ENCODE data around the gene TEX48. TPM values are rescaled to one million over a fixed set of nuclear protein-coding genes. Genes with fewer than 3 reads are reported as not detected.

The TEX48 gene
- total and polyA plus RNA-seq, 2 donors (not counting 1 experiment from before 2014, with no cell fraction given): not detected

- Histone ChIP-seq H3K4me3 (replicated peaks in 1 of 4; ENCODE audit: control extremely low read depth in 1 of 4, insufficient read depth in 1 of 4, low read depth in 3 of 4, low read length in 4 of 4) (no peak overlapping the region), H3K9me3 (ENCODE audit: control insufficient read depth, insufficient read depth, low read depth, low read length) (no peaks in the 10 kb centered on the region), H3K4me1 (ENCODE audit: control insufficient read depth, extremely low read depth, insufficient read depth, low read length) (no peaks in the 10 kb centered on the region), H3K36me3 (ENCODE audit: control insufficient read depth, insufficient read depth, low read length) (no peaks in the 10 kb centered on the region), H3K4me2 (ENCODE audit: extremely low read depth, insufficient read depth, low read length) (no peak overlapping the region), H3K27me3 (ENCODE audit: control insufficient read depth, insufficient read depth, low read length) (no peaks in the 10 kb centered on the region), H2AFZ (ENCODE audit: low read length) (no peak overlapping the region), H4K20me1 (ENCODE audit: control insufficient read depth, extremely low read depth, insufficient read depth, low read length) (no peaks in the 10 kb centered on the region), H3K27ac (ENCODE audit: insufficient read depth, low read length) (no peak overlapping the region), H3K79me2 (ENCODE audit: control insufficient read depth, insufficient read depth, low read length) (no peaks in the 10 kb centered on the region), H3K9ac (ENCODE audit: insufficient read depth, low read length) (no peak overlapping the region)
- TF ChIP-seq EZH2 (IDR thresholded peaks at IDR 0.05; ENCODE audit: low read length, missing control alignments): no peak
- TF ChIP-seq CTCF (conservative IDR thresholded peaks at IDR 0.05 in 1 of 2, IDR thresholded peaks at IDR 0.05 in 1 of 2; ENCODE audit: low read depth in 1 of 2, low read length in 2 of 2): no peak
- DNase-seq (ENCODE audit: low read depth in 2 of 2): peak in 1 of 2 donors; percentile 47
Observed at GRCh38 chr9:114671605-114672004, 10.4 kb downstream of the TEX48 start.

- Histone ChIP-seq H3K27me3 (ENCODE audit: control insufficient read depth, insufficient read depth, low read length) (no peaks in the 10 kb centered on the region), H3K4me3 (replicated peaks in 1 of 4; ENCODE audit: control extremely low read depth in 1 of 4, insufficient read depth in 1 of 4, low read depth in 3 of 4, low read length in 4 of 4) (no peak overlapping the region), H4K20me1 (ENCODE audit: control insufficient read depth, extremely low read depth, insufficient read depth, low read length) (no peaks in the 10 kb centered on the region), H3K9me3 (ENCODE audit: control insufficient read depth, insufficient read depth, low read depth, low read length) (no peaks in the 10 kb centered on the region), H2AFZ (ENCODE audit: low read length) (no peak overlapping the region), H3K36me3 (ENCODE audit: control insufficient read depth, insufficient read depth, low read length) (no peaks in the 10 kb centered on the region), H3K4me1 (ENCODE audit: control insufficient read depth, extremely low read depth, insufficient read depth, low read length) (no peaks in the 10 kb centered on the region), H3K27ac (ENCODE audit: insufficient read depth, low read length) (no peak overlapping the region), H3K79me2 (ENCODE audit: control insufficient read depth, insufficient read depth, low read length) (no peaks in the 10 kb centered on the region), H3K9ac (ENCODE audit: insufficient read depth, low read length) (no peak overlapping the region), H3K4me2 (ENCODE audit: extremely low read depth, insufficient read depth, low read length) (no peak overlapping the region)
- TF ChIP-seq EZH2 (IDR thresholded peaks at IDR 0.05; ENCODE audit: low read length, missing control alignments) (no peak), CTCF (conservative IDR thresholded peaks at IDR 0.05 in 1 of 2, IDR thresholded peaks at IDR 0.05 in 1 of 2; ENCODE audit: low read depth in 1 of 2, low read length in 2 of 2) (no peak)
- no peak for DNase-seq (ENCODE audit: low read depth in 2 of 2)
Observed at GRCh38 chr9:114669961-114670360, 12.0 kb downstream of the TEX48 start.

GRCh38 chr9:114668146-114668545 lies 13.8 kb downstream of the TEX48 start:
- no peak overlapping the region for H3K27ac ChIP-seq (ENCODE audit: insufficient read depth, low read length)
- no peaks in the 10 kb centered on the region for H3K4me1 ChIP-seq (ENCODE audit: control insufficient read depth, extremely low read depth, insufficient read depth, low read length)
- no peak overlapping the region for H3K4me2 ChIP-seq (ENCODE audit: extremely low read depth, insufficient read depth, low read length)
- H3K9me3 ChIP-seq (ENCODE audit: control insufficient read depth, insufficient read depth, low read depth, low read length): no peaks in the 10 kb centered on the region
- no peaks in the 10 kb centered on the region for H3K36me3 ChIP-seq (ENCODE audit: control insufficient read depth, insufficient read depth, low read length)
- no peak overlapping the region for H3K9ac ChIP-seq (ENCODE audit: insufficient read depth, low read length)
- TF ChIP-seq EZH2 (IDR thresholded peaks at IDR 0.05; ENCODE audit: low read length, missing control alignments) (no peak), CTCF (conservative IDR thresholded peaks at IDR 0.05 in 1 of 2, IDR thresholded peaks at IDR 0.05 in 1 of 2; ENCODE audit: low read depth in 1 of 2, low read length in 2 of 2) (no peak)
- H2AFZ ChIP-seq (ENCODE audit: low read length): no peak overlapping the region
- H3K4me3 ChIP-seq (replicated peaks in 1 of 4; ENCODE audit: control extremely low read depth in 1 of 4, insufficient read depth in 1 of 4, low read depth in 3 of 4, low read length in 4 of 4): no peak overlapping the region
- no peaks in the 10 kb centered on the region for H3K27me3 ChIP-seq (ENCODE audit: control insufficient read depth, insufficient read depth, low read length)
- DNase-seq (ENCODE audit: low read depth in 2 of 2): no peak
- no peaks in the 10 kb centered on the region for H4K20me1 ChIP-seq (ENCODE audit: control insufficient read depth, extremely low read depth, insufficient read depth, low read length)
- H3K79me2 ChIP-seq (ENCODE audit: control insufficient read depth, insufficient read depth, low read length): no peaks in the 10 kb centered on the region

Data from fibroblast of lung (primary cell).